CD4-positive, alpha-beta T cell treated with Interleukin-15 for 4 hours (primary cell): Measurements from ENCODE around the gene CDH8.
"Not testable (repeated sequence)": the region's sequence is repeated elsewhere in the genome, so short reads cannot be mapped to it uniquely, and the experiment has no call there.

ENCODE experiments used
- DNase-seq: peaks from one replicate; pipeline ENCODE4 v3.0.0-alpha.2; 2020; ENCODE audit warnings: low spot score

CDH8 gene

GRCh38 chr16:61858988-61859387 lies 177.2 kb downstream of the CDH8 start:
- DNase-seq: no peak

GRCh38 chr16:61842666-61843065 lies 193.6 kb downstream of the CDH8 start:
- no peak for DNase-seq

- DNase-seq: no peak
Observed at GRCh38 chr16:61836804-61837393, 199.3 kb downstream of the CDH8 start.

DNA sequence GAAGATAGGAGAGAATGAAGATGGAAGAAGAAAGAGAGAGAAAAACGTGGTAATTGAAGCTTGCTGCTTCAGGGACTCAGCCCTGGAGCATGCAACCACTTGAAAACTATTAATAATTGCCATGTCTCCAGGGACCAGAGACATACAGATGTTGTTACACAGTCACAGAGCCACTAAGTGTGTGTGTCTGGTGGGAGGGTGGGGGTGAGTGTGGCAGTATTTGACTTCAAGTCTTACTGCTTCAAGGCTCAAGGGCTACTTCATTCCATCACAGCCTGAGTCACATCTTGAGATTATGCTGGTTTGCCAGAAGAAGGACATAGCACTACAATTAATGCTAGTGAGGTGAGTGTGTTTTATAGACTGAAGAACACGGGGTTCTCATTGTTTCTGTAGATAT lies 202.2 kb downstream of the CDH8 start:
- no peak for DNase-seq

DNA sequence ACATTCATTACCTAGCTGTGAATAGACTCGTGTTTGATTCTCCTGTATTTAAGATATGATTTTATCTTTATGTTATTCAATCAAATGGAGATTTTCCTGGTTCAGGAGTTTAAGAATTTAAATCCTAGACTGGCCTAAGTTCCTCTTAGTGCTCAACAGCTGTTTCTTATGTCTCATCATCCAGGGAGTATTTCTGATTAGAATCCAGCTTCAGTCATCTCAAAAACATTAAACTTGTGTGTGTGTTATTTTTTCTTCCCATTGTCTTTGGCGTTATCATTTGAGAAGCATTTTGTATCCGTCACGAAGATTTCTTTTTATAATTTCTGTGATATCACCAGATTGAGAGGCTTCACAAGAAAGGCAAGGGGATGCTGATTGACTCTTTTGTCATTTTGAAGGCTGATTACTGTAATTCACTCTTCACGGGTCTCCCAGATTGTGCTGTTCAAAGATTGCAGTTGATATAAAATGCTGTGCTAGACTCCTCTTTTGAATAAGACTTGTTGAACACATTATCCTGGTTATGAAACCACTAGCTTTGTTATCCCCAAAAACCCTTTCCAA lies 204.8 kb downstream of the CDH8 start:
- no peak for DNase-seq

DNA sequence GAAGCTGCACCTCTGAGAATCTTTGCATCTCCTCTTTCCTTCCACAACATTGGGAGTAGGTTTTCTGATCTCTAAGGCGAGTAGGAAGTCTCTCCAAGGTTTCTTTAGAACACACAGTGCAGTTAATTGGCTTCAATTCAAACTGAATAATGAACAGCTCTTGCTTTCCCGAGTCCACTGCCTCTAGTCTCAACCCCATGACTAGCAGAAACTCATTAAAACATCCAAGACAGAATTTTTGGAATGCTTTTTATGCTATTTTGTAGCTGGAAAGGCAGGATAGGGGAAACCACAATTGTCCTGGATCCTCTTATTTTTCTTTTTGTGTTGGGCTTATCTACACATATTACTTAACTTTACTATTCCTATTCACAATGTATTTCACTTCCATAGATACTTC lies 206.6 kb downstream of the CDH8 start:
- no peak for DNase-seq

- DNase-seq: no peak
Observed at GRCh38 chr16:61823326-61823725, 212.9 kb downstream of the CDH8 start.

- no peak for DNase-seq
Observed at GRCh38 chr16:61820820-61821219, 215.4 kb downstream of the CDH8 start.

- no peak for DNase-seq
Observed at GRCh38 chr16:61820398-61820797, 215.8 kb downstream of the CDH8 start.

DNA sequence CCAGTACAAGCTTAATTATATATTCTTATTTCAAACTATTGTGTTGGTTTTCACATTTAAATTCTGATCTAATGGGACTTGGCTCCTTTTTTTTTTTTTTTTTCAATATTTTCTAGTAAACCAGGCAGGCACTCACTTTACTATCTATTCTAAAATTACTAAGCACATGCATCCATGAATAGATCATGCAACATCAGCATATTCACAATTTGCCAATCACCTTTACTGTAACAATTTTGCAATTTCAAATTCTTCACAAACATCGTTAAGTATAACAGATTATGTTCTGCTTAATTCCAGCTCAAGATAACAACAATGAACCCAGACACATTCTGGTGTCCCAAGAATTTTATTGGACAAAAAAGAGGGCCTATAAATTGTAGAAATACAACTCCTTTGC lies 217.4 kb downstream of the CDH8 start:
- no peak for DNase-seq

DNA sequence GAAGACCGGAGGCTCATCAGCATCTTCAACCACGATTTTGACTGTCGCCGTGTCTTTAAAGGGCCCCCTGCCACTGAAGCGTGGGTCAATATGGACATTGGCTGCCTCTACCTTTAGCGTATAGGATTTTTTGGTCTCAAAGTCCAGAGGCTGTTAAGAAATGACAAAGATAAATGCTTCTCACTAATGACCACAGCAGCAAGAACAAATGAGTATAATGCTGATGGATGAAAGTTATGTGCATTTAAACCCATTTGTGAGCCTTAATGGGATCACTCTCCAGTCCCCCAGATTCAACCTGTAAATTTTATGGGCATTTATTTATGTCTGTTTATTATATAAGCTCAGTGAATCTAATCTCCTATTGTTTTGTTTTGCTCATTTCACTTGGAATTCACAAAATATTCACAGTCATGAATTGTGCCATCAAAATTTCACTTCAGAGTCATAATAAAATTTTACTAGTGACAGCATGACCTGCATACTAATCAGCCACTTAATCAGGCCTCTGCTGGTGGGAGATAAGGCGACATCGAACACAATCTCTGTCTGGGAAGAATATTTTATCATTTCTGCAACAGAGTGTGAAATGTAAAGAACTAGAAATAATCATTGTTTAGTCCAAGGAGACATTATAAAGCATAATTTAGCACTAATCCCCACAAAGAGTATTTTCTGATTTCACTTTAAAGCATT lies 218.5 kb downstream of the CDH8 start:
- DNase-seq: no peak

DNA sequence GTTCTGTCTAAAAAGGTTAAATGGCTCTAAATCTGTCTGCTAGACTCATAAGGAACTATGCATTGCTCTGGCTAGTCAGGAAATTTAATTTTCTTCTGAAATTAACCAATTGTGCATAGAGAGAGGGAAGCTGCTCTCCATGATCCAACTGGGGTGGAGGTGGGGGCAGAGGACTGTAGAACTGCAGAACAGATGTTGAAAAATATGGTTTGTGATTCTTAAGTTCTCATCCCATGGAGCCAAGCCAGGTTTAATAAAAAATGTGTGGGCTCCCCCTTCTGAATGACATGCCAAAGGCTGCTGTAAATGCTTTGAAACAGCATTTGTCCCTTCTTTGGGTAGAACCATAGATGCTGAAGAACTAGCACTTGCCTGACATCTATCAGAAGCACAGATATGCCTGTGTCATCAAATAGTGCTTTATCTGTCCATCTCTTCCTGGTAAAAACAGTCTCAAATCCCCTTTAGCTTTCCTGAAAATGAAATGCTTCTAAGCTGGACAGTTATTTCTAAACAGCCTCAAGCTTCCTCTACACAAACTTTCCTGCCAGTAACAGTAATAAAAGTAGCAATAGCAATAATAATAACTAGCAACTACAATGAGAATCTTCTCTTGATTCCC lies 221.4 kb downstream of the CDH8 start:
- no peak for DNase-seq

- DNase-seq: no peak
Observed at GRCh38 chr16:61813339-61813738, 222.9 kb downstream of the CDH8 start.

DNA sequence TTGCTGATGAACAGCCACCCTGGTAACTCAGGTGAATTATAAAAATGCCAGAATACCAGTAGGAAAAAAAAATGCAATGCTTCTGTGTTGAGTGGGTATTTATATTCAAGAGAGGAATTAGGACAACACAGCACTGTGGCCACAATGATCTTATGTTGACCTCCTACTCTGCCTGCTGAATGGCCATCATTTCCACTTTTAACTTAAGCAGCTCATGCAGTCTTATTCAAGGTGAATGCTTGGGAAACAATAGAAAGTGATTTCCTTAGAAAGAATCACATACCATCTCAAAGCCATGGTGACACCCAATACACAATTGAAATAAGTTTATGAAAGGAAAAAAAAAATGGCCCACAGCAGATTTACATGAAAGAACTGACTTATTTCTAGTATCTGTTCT lies 224.0 kb downstream of the CDH8 start:
- no peak for DNase-seq

GRCh38 chr16:61807551-61807950 lies 228.7 kb downstream of the CDH8 start:
- no peak for DNase-seq

DNA sequence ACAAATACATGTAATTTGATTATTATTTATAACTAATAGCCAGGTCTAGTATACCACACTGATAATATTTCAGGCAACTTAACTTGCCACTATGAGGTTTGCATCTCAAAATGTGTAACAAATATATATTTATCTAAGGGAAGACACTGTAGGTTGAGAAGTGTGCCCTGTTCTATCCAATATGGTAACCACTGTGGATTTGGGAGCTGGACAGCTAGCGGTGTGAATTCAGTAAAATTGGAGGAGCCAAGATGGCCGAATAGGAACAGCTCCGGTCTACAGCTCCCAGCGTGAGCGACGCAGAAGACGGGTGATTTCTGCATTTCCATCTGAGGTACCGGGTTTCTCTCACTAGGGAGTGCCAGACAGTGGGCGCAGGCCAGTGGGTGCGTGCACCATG lies 235.0 kb downstream of the CDH8 start:
- DNase-seq: not testable (repeated sequence)

GRCh38 chr16:61798741-61799140 lies 237.5 kb downstream of the CDH8 start:
- DNase-seq: no peak

DNA sequence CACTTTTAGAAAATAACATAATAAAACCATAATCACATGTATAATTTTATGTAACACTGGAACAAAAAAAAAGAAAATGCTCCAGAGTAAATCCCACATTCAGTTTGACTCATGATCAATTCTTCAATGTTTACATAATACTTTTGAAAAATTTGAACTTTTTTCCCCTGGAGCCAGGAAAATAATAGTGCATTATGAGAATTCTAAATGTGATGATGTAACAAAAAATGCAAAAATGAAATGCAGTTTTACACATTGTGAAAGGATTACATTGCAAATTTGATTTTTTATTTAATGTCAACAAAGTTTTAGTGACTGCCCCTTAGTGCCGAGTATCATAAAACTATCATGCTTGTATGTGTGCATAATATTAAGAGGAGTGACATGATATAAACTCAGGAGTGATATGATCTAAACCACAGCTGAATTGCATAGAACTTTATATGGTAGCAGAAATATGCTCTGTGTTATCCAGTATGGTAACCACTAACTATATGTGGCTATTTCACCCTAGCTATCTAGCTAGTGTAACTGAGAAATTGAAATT lies 238.2 kb downstream of the CDH8 start:
- DNase-seq: no peak

- no peak for DNase-seq
Observed at GRCh38 chr16:61797296-61797795, 238.9 kb downstream of the CDH8 start.

DNA sequence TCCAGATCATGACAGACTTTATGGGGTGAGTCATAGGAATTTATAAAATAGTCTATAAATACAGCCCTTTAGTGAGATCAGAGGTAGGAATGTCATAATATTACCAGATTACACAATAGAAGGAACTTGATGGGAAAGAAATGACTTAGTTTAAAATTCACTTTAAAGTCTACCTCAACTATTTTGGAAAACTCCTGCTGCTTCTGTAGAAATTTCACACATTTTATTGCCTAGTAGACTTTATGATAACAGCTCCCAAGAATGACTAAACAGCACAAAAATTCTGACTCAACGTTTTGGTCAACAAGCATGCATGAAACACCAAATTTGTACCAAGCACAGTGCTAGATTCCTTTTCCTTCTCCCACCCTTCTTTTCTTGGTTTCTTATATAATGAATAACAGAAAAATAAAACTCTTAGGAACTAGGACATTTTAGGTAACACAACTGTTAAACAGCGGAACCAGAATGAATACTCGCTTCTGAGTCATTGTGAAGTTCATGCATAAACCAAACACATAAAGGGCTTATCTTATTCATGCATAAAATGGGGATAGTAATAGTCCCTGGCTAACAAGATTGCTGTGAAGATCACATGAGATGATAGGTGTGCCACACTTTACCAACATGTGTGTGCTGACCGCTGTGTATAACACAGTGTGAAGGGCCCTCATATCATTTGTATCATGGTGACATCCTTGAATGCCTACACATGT lies 243.9 kb downstream of the CDH8 start:
- DNase-seq: no peak

- no peak for DNase-seq
Observed at GRCh38 chr16:61791464-61791863, 244.8 kb downstream of the CDH8 start.

DNA sequence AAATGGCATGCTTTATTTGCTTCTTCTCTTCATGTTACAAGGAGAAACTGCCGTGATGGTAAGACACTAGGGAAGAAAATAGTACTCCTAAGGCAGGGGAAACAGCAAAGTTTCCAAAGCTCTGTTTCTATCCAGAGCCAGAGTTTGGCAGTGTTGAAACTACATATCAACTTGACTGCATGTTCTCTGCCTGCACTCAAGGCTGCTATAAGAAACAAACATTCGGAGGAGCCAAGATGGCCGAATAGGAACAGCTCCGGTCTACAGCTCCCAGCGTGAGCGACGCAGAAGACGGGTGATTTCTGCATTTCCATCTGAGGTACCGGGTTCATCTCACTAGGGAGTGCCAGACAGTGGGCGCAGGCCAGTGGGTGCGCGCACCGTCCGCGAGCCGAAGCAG lies 254.4 kb downstream of the CDH8 start:
- not testable (repeated sequence) for DNase-seq
